GM23338 (cell line): ENCODE data around the gene RTL10. TPM values are rescaled to one million over a fixed set of nuclear protein-coding genes. Genes with fewer than 3 reads are reported as not detected.

Experiments
- ATAC-seq: fragments of 200-7000 bp; cut with Tn5 transposase; 3 replicates; pipeline ENCODE4 v1.9.1; 2020
- DNase-seq: peaks from one replicate; pipeline ENCODE4 v3.0.0-alpha.2; 2015; ENCODE audit warnings: low spot score
- H2AFZ ChIP-seq: fragments of 200-600 bp; sonication (generic); 2 replicates; pipeline ENCODE4 v1.8.0; 2016; ENCODE audit warnings: antibody characterized with exemption, mild to moderate bottlenecking, moderate library complexity
- H3F3A ChIP-seq: fragments of 200-600 bp; sonication (generic); replicated peaks from 2 replicates; pipeline ENCODE4 v1.8.0; 2017; ENCODE audit warnings: antibody characterized with exemption, mixed run types, low read depth
- H3K27ac ChIP-seq: fragments of 200-600 bp; sonication (generic); 2 replicates; pipeline ENCODE4 v1.6.1; 2016; ENCODE audit warnings: low read depth
- H3K27me3 ChIP-seq: fragments of 200-600 bp; sonication (generic); 2 replicates; pipeline ENCODE4 v1.8.0; 2016; ENCODE audit warnings: mild to moderate bottlenecking, mixed run types, moderate library complexity; ENCODE audit not compliant: insufficient read depth
- H3K36me3 ChIP-seq: fragments of 200-600 bp; sonication (generic); 2 replicates; pipeline ENCODE4 v1.8.0; 2016; ENCODE audit warnings: mild to moderate bottlenecking; ENCODE audit not compliant: insufficient read depth
- H3K4me1 ChIP-seq: fragments of 200-600 bp; sonication (generic); 2 replicates; pipeline ENCODE4 v1.8.0; 2016; ENCODE audit warnings: mild to moderate bottlenecking, moderate library complexity; ENCODE audit not compliant: insufficient read depth
- H3K4me2 ChIP-seq: fragments of 200-600 bp; sonication (generic); 2 replicates; pipeline ENCODE4 v1.7.1; 2017; ENCODE audit warnings: mixed run types
- H3K4me3 ChIP-seq: fragments of 200-600 bp; sonication (generic); 2 replicates; pipeline ENCODE4 v1.6.1; 2016; ENCODE audit warnings: mixed run types
- H3K79me2 ChIP-seq: fragments of 200-600 bp; sonication (generic); replicated peaks from 2 replicates; pipeline ENCODE4 v1.8.0; 2017; ENCODE audit warnings: mild to moderate bottlenecking; ENCODE audit not compliant: insufficient read depth
- H3K9me2 ChIP-seq: fragments of 200-600 bp; sonication (generic); 2 replicates; pipeline ENCODE4 v1.8.0; 2017; ENCODE audit not compliant: insufficient read depth
- H4K20me1 ChIP-seq: fragments of 200-600 bp; sonication (generic); replicated peaks from 2 replicates; pipeline ENCODE4 v1.8.0; 2017; ENCODE audit warnings: mild to moderate bottlenecking; ENCODE audit not compliant: insufficient read depth
- H3K27ac Mint-ChIP-seq: 2 replicates; pipeline ENCODE4 v1.8.0; 2020; ENCODE audit warnings: inconsistent platforms, mild to moderate bottlenecking, moderate library complexity, mixed read lengths
- H3K27me3 Mint-ChIP-seq: 3 replicates; pipeline ENCODE4 v1.8.0; 2022; ENCODE audit warnings: low read depth, mild to moderate bottlenecking, moderate library complexity, mixed read lengths, inconsistent platforms; ENCODE audit not compliant: insufficient read depth, poor library complexity
- H3K36me3 Mint-ChIP-seq: 3 replicates; pipeline ENCODE4 v1.8.0; 2021; ENCODE audit warnings: low read depth, mild to moderate bottlenecking, inconsistent platforms, moderate library complexity, mixed read lengths
- H3K4me1 Mint-ChIP-seq: 3 replicates; pipeline ENCODE4 v1.8.0; 2020; ENCODE audit warnings: mild to moderate bottlenecking, inconsistent platforms, mixed read lengths
- H3K4me3 Mint-ChIP-seq: 3 replicates; pipeline ENCODE4 v1.8.0; 2021; ENCODE audit warnings: moderate library complexity, mild to moderate bottlenecking, inconsistent platforms, mixed read lengths
- H3K9me3 Mint-ChIP-seq: 3 replicates; pipeline ENCODE4 v1.8.0; 2020; ENCODE audit warnings: moderate library complexity, mild to moderate bottlenecking, inconsistent platforms, mixed read lengths
- CREB1 ChIP-seq: fragments of 250-450 bp; sonication (Bioruptor Pico); IDR thresholded peaks from 2 replicates; pipeline ENCODE4 v1.5.0; 2020; ENCODE audit warnings: low read depth, mild to moderate bottlenecking, moderate library complexity
- EZH2 ChIP-seq: fragments of 200-600 bp; sonication (generic); IDR thresholded peaks from one replicate; pipeline ENCODE4 v1.8.0; 2017; ENCODE audit warnings: antibody characterized with exemption, mild to moderate bottlenecking, low read depth; ENCODE audit not compliant: unreplicated experiment
- EZH2phosphoT487 ChIP-seq: fragments of 200-600 bp; sonication (generic); IDR thresholded peaks from one replicate; pipeline ENCODE4 v1.8.1; 2018; ENCODE audit warnings: antibody characterized with exemption; ENCODE audit not compliant: unreplicated experiment
- JUNB ChIP-seq: IDR thresholded peaks from one replicate; pipeline ENCODE4 v1.6.1; 2016; ENCODE audit warnings: antibody characterized with exemption; ENCODE audit not compliant: unreplicated experiment
- NANOG ChIP-seq: IDR thresholded peaks from 2 replicates; pipeline ENCODE4 v1.6.1; 2016; ENCODE audit warnings: antibody characterized with exemption, borderline replicate concordance
- ZNF114 ChIP-seq: fragments of 250-450 bp; sonication (Bioruptor Pico); IDR thresholded peaks from 2 replicates; pipeline ENCODE4 v1.5.0; 2020; ENCODE audit warnings: mild to moderate bottlenecking, moderate library complexity
- ZNF331 ChIP-seq: fragments of 250-450 bp; sonication (Bioruptor Pico); IDR thresholded peaks from 2 replicates; pipeline ENCODE4 v1.5.0; 2020; ENCODE audit warnings: low read depth, mild to moderate bottlenecking, moderate library complexity
- polyA plus RNA-seq: library from polyadenylated mRNA; unstranded; fragments of >200 nt; fragmentation: Nextera tagmentation; extraction: Ambion mirVana; gene quantifications from 2 replicates; pipeline ENCODE4 v1.2.1, GENCODE V29; 2016
- total RNA-seq: library from RNA; depleted of rRNA; stranded (reverse); fragments of >200 nt; shearing (Covaris generic); gene quantifications from 2 replicates; pipeline ENCODE4 v1.2.3, GENCODE V29; 2014
- TF ChIP-seq, protein P1 (sequence below): IDR thresholded peaks from 2 replicates; pipeline ENCODE4 v1.6.1; 2016; ENCODE audit warnings: antibody characterized with exemption
- TF ChIP-seq, protein P2 (sequence below): fragments of 250-450 bp; sonication (Bioruptor Pico); IDR thresholded peaks from 2 replicates; pipeline ENCODE4 v1.5.0; 2020; ENCODE audit warnings: mild to moderate bottlenecking, moderate library complexity
- TF ChIP-seq, protein P3 (sequence below): IDR thresholded peaks from one replicate; pipeline ENCODE4 v1.6.1; 2018; ENCODE audit warnings: antibody characterized with exemption; ENCODE audit not compliant: unreplicated experiment
- TF ChIP-seq, protein P4 (sequence below), 2 experiments: fragments of 200-600 bp in 1 of 2; sonication (generic) in 1 of 2; conservative IDR thresholded peaks; 2 replicates each; pipeline versions ENCODE4 v1.5.1 to v1.6.1; 2016 to 2017; ENCODE audit warnings: antibody characterized with exemption in 2 of 2, low read depth in 2 of 2, mild to moderate bottlenecking in 2 of 2, moderate library complexity in 1 of 2

RTL10 gene
- total and polyA plus RNA-seq, 2 experiments from 2014 or later, result 9.4 to 17.4 TPM

DNA sequence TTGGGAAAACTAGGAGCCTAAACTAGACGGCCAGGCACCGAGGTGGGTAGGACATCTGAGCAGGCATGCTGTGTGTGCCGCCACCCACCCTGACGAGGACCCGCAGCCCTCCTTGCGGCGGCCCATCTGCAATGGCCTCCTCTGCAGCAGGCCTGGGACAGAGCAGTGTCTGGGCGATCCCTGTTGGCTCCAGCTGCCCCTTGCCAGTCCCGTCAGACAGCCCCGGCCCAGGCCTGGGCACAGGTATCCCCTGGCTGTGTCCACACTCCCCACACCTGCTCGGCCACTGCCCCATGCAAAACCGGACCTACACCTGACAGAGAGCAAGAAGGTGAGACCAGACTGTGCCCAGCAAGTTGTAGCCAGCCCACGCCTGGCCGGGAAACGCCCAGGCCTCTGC is 38.7 kb upstream of the RTL10 start (continued):
- TF ChIP-seq, protein P1, sequence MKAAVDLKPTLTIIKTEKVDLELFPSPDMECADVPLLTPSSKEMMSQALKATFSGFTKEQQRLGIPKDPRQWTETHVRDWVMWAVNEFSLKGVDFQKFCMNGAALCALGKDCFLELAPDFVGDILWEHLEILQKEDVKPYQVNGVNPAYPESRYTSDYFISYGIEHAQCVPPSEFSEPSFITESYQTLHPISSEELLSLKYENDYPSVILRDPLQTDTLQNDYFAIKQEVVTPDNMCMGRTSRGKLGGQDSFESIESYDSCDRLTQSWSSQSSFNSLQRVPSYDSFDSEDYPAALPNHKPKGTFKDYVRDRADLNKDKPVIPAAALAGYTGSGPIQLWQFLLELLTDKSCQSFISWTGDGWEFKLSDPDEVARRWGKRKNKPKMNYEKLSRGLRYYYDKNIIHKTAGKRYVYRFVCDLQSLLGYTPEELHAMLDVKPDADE, result no peak
- TF ChIP-seq CREB1 (CRISPR knock-in tag) (no peak), ZNF114 (CRISPR knock-in tag) (no peak)

DNA sequence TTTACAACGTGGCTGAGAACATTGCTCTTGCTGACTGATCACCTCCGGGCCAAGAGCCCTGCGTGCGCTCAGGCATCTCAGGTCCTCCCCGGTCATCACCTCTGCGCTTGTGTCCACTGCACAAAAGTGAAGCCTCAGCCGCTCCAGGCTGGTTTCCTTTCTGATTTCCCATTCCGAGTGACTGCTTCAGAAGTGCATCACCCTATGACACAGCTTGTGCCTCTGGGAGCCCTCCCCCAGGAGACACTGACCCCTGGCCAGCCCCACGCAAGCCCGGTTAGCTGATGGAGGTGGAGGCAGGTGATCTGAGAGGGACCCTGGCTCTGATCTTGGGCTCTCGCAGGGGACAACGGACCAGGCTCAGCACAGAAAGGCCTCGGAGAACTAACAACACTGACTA is 38.3 kb upstream of the RTL10 start:
- Mint-ChIP-seq H3K27ac (peak overlapping the region; percentile 40; the same call in 1 of the 2 replicates), H3K9me3 (no peaks in the 10 kb centered on the region), H3K36me3 (no peaks in the 10 kb centered on the region), H3K4me3 (no peak overlapping the region), H3K4me1 (peaks cover 31% of the 10 kb centered on the region), H3K27me3 (peaks cover 16% of the 10 kb centered on the region)
- no peaks in the 10 kb centered on the region for H3K79me2 ChIP-seq
- H2AFZ ChIP-seq, result no peak overlapping the region
- ATAC-seq, result no peak
- H3K4me1 ChIP-seq, result peaks cover 20% of the 10 kb centered on the region
- no peaks in the 10 kb centered on the region for H3K9me2 ChIP-seq
- no peak overlapping the region for H3K4me3 ChIP-seq
- peaks cover 13% of the 10 kb centered on the region; the same call in 1 of the 2 replicates for H3F3A ChIP-seq
- no peak for DNase-seq
- no peaks in the 10 kb centered on the region for H3K36me3 ChIP-seq
- TF ChIP-seq, protein P1, result no peak
- TF ChIP-seq CREB1 (CRISPR knock-in tag) (no peak), EZH2phosphoT487 (no peak), JUNB (no peak), EZH2 (no peak), NANOG (no peak), ZNF331 (CRISPR knock-in tag) (no peak), ZNF114 (CRISPR knock-in tag) (no peak)
- TF ChIP-seq, protein P2, sequence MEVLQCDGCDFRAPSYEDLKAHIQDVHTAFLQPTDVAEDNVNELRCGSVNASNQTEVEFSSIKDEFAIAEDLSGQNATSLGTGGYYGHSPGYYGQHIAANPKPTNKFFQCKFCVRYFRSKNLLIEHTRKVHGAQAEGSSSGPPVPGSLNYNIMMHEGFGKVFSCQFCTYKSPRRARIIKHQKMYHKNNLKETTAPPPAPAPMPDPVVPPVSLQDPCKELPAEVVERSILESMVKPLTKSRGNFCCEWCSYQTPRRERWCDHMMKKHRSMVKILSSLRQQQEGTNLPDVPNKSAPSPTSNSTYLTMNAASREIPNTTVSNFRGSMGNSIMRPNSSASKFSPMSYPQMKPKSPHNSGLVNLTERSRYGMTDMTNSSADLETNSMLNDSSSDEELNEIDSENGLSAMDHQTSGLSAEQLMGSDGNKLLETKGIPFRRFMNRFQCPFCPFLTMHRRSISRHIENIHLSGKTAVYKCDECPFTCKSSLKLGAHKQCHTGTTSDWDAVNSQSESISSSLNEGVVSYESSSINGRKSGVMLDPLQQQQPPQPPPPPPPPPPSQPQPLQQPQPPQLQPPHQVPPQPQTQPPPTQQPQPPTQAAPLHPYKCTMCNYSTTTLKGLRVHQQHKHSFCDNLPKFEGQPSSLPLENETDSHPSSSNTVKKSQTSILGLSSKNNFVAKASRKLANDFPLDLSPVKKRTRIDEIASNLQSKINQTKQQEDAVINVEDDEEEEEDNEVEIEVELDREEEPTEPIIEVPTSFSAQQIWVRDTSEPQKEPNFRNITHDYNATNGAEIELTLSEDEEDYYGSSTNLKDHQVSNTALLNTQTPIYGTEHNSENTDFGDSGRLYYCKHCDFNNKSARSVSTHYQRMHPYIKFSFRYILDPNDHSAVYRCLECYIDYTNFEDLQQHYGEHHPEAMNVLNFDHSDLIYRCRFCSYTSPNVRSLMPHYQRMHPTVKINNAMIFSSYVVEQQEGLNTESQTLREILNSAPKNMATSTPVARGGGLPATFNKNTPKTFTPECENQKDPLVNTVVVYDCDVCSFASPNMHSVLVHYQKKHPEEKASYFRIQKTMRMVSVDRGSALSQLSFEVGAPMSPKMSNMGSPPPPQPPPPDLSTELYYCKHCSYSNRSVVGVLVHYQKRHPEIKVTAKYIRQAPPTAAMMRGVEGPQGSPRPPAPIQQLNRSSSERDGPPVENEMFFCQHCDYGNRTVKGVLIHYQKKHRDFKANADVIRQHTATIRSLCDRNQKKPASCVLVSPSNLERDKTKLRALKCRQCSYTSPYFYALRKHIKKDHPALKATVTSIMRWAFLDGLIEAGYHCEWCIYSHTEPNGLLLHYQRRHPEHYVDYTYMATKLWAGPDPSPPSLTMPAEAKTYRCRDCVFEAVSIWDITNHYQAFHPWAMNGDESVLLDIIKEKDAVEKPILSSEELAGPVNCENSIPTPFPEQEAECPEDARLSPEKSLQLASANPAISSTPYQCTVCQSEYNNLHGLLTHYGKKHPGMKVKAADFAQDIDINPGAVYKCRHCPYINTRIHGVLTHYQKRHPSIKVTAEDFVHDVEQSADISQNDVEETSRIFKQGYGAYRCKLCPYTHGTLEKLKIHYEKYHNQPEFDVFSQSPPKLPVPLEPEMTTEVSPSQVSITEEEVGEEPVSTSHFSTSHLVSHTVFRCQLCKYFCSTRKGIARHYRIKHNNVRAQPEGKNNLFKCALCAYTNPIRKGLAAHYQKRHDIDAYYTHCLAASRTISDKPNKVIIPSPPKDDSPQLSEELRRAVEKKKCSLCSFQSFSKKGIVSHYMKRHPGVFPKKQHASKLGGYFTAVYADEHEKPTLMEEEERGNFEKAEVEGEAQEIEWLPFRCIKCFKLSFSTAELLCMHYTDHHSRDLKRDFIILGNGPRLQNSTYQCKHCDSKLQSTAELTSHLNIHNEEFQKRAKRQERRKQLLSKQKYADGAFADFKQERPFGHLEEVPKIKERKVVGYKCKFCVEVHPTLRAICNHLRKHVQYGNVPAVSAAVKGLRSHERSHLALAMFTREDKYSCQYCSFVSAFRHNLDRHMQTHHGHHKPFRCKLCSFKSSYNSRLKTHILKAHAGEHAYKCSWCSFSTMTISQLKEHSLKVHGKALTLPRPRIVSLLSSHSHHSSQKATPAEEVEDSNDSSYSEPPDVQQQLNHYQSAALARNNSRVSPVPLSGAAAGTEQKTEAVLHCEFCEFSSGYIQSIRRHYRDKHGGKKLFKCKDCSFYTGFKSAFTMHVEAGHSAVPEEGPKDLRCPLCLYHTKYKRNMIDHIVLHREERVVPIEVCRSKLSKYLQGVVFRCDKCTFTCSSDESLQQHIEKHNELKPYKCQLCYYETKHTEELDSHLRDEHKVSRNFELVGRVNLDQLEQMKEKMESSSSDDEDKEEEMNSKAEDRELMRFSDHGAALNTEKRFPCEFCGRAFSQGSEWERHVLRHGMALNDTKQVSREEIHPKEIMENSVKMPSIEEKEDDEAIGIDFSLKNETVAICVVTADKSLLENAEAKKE (CRISPR knock-in tag), result no peak
- TF ChIP-seq, protein P3, sequence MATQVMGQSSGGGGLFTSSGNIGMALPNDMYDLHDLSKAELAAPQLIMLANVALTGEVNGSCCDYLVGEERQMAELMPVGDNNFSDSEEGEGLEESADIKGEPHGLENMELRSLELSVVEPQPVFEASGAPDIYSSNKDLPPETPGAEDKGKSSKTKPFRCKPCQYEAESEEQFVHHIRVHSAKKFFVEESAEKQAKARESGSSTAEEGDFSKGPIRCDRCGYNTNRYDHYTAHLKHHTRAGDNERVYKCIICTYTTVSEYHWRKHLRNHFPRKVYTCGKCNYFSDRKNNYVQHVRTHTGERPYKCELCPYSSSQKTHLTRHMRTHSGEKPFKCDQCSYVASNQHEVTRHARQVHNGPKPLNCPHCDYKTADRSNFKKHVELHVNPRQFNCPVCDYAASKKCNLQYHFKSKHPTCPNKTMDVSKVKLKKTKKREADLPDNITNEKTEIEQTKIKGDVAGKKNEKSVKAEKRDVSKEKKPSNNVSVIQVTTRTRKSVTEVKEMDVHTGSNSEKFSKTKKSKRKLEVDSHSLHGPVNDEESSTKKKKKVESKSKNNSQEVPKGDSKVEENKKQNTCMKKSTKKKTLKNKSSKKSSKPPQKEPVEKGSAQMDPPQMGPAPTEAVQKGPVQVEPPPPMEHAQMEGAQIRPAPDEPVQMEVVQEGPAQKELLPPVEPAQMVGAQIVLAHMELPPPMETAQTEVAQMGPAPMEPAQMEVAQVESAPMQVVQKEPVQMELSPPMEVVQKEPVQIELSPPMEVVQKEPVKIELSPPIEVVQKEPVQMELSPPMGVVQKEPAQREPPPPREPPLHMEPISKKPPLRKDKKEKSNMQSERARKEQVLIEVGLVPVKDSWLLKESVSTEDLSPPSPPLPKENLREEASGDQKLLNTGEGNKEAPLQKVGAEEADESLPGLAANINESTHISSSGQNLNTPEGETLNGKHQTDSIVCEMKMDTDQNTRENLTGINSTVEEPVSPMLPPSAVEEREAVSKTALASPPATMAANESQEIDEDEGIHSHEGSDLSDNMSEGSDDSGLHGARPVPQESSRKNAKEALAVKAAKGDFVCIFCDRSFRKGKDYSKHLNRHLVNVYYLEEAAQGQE, result no peak
- TF ChIP-seq, protein P4, sequence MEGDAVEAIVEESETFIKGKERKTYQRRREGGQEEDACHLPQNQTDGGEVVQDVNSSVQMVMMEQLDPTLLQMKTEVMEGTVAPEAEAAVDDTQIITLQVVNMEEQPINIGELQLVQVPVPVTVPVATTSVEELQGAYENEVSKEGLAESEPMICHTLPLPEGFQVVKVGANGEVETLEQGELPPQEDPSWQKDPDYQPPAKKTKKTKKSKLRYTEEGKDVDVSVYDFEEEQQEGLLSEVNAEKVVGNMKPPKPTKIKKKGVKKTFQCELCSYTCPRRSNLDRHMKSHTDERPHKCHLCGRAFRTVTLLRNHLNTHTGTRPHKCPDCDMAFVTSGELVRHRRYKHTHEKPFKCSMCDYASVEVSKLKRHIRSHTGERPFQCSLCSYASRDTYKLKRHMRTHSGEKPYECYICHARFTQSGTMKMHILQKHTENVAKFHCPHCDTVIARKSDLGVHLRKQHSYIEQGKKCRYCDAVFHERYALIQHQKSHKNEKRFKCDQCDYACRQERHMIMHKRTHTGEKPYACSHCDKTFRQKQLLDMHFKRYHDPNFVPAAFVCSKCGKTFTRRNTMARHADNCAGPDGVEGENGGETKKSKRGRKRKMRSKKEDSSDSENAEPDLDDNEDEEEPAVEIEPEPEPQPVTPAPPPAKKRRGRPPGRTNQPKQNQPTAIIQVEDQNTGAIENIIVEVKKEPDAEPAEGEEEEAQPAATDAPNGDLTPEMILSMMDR (conservative IDR thresholded peaks at IDR 0.05; ENCODE audit: low read depth in 2 of 2), result no peak
- no peaks in the 10 kb centered on the region for H4K20me1 ChIP-seq
- H3K4me2 ChIP-seq, result no peak overlapping the region
- H3K27me3 ChIP-seq, result no peaks in the 10 kb centered on the region
- H3K27ac ChIP-seq, result no peak overlapping the region
